Epidermal melanocyte (primary cell): ENCODE results near the gene PSTPIP2.
"Not testable (repeated sequence)": the region's sequence is repeated elsewhere in the genome, so short reads cannot be mapped to it uniquely, and the experiment has no call there.

Source experiments
- DNase-seq: peaks from one replicate; pipeline ENCODE4 v3.0.0; 2011; ENCODE audit warnings: low spot score; ENCODE audit not compliant: insufficient read length

PSTPIP2 gene

GRCh38 chr18:45991788-45992187, 80.3 kb downstream of the PSTPIP2 start:
- no peak for DNase-seq

- DNase-seq: no peak
These were observed 87.4 kb downstream of the PSTPIP2 start for GRCh38 chr18:45984546-45985235.

GRCh38 chr18:45981821-45982220, 90.2 kb downstream of the PSTPIP2 start:
- no peak for DNase-seq

GRCh38 chr18:45980229-45980628, 91.8 kb downstream of the PSTPIP2 start:
- no peak for DNase-seq

GRCh38 chr18:45978084-45978483, 94.0 kb downstream of the PSTPIP2 start:
- DNase-seq: no peak

GRCh38 chr18:45976974-45977373, 95.1 kb downstream of the PSTPIP2 start:
- no peak for DNase-seq

GRCh38 chr18:45976566-45976965, 95.5 kb downstream of the PSTPIP2 start:
- no peak for DNase-seq

GRCh38 chr18:45974088-45974536, 97.9 kb downstream of the PSTPIP2 start:
- peak; percentile 43 for DNase-seq

GRCh38 chr18:45967007-45967706, 104.9 kb downstream of the PSTPIP2 start, which contains the start of gene EPG5:
Gene EPG5 (minus strand): TSS chr18:45967329. CDS start chr18:45967239, 90 bp downstream.
- DNase-seq: peak; percentile 79

GRCh38 chr18:45964913-45965312, 107.1 kb downstream of the PSTPIP2 start:
- DNase-seq: not testable (repeated sequence)

GRCh38 chr18:45962866-45963265, 109.2 kb downstream of the PSTPIP2 start:
- DNase-seq: no peak

GRCh38 chr18:45962461-45962860, 109.6 kb downstream of the PSTPIP2 start:
- no peak for DNase-seq

GRCh38 chr18:45959484-45959883, 112.6 kb downstream of the PSTPIP2 start:
- DNase-seq: not testable (repeated sequence)

- DNase-seq: no peak
These were observed 113.3 kb downstream of the PSTPIP2 start for GRCh38 chr18:45958730-45959129.

GRCh38 chr18:45958027-45958426, 114.0 kb downstream of the PSTPIP2 start:
- no peak for DNase-seq

- no peak for DNase-seq
These were observed 115.0 kb downstream of the PSTPIP2 start for GRCh38 chr18:45957100-45957499.

- no peak for DNase-seq
These were observed 117.8 kb downstream of the PSTPIP2 start for GRCh38 chr18:45954070-45954934.

GRCh38 chr18:45951016-45951714, 120.9 kb downstream of the PSTPIP2 start:
- no peak for DNase-seq

GRCh38 chr18:45945669-45946068, 126.4 kb downstream of the PSTPIP2 start:
- no peak for DNase-seq

- no peak for DNase-seq
These were observed 131.3 kb downstream of the PSTPIP2 start for GRCh38 chr18:45940724-45941123.

- DNase-seq: no peak
These were observed 132.8 kb downstream of the PSTPIP2 start for GRCh38 chr18:45939236-45939635.
